ENCODE measurements around the gene MDFIC.
A peak's percentile ranks its signal among the peaks of the same experiment; 100 is the strongest.
"Not testable (repeated sequence)": the region's sequence is repeated elsewhere in the genome, so short reads cannot be mapped to it uniquely, and the experiment has no call there.

MDFIC gene, protein sequence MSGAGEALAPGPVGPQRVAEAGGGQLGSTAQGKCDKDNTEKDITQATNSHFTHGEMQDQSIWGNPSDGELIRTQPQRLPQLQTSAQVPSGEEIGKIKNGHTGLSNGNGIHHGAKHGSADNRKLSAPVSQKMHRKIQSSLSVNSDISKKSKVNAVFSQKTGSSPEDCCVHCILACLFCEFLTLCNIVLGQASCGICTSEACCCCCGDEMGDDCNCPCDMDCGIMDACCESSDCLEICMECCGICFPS

DNA sequence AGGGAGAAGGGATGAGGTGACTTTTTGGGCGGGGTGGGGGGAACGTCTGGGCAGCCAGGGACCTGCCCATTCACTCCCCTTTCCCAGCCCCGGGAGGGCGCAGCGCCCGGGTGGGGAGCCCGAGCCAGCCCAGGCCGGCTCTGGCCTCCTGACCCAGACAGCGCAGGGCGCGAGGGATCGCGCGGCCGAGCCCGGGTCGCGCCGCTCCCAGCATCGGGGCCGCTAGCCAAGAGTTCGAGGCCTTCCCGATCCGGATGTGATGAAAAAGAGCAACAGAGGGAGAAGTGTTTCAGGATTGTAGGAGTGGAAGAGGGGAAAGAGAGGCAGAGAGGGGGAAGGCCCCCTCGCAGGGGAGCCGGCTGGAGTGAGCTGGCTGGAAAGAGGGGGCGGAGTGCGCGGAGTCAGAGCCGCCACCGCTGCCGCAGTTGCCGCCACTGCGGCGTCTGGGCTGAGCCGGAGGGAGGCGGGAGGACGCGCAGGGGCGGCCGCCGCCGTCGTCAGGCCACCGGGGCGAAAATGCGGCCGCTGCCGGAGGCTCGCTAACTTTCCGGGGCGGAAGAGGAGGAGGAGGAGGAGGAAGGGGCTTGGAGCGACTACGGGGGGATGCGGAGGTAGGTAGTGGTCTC, at the start of gene MDFIC:
Gene MDFIC, plus strand, starts transcription at position 69 of the 626 bp plus-strand sequence. CDS start 940 bp downstream, outside the sequence.
- TF ChIP-seq POLR2A (IDR thresholded peaks at IDR 0.05; ENCODE audit: low read length) (no peak), GATA1 (IDR thresholded peaks at IDR 0.05; ENCODE audit: low read depth, low read length) (no peak)
- no peak for DNase-seq

DNA sequence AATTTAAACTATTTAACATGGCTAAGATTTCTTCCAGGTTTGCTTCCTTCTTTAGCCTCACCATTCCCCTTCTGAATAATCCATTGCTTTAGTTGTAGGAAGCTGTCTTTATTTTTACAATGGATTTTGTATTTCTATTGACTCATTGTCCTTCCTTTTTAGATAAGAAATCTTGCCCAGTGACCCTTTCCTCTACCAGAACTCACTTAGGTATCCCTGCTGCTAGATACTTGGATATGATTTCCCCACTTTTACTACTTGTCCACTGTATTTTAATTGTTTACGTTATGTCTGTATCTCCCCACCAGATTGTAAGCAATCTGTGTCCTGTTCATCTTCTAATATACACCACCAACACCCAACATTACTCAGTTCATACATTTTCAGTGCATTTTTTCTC, 47.7 kb upstream of the MDFIC start:
- TF ChIP-seq GATA1 (IDR thresholded peaks at IDR 0.05; ENCODE audit: low read depth, low read length) = no peak
- TF ChIP-seq POLR2A (IDR thresholded peaks at IDR 0.05; ENCODE audit: low read length) = no peak

DNA sequence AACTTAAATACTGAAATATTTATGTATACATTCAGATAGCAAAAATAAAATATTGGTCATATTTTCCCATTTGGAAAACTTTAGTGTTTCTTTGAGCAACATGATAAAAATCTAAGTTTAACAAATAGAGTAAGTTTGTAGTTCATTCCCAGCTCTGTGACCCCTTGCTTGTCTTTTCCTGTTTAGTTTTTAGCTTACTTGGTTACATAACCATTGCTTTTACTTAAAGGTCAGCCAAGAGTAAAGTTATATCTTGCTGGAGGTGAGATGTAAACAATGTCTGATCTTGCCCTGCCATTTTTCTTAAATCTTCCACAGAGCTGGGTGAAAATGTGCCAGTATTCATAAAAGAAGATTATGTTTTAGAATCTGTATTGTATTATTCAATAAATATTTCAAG, 46.7 kb upstream of the MDFIC start:
- TF ChIP-seq POLR2A (IDR thresholded peaks at IDR 0.05; ENCODE audit: low read length) = no peak
- no peak for TF ChIP-seq GATA1 (IDR thresholded peaks at IDR 0.05; ENCODE audit: low read depth, low read length)
- DNase-seq = no peak

More for the DNA sequence above, 47.7 kb upstream of the MDFIC start:
- DNase-seq = no peak

DNA sequence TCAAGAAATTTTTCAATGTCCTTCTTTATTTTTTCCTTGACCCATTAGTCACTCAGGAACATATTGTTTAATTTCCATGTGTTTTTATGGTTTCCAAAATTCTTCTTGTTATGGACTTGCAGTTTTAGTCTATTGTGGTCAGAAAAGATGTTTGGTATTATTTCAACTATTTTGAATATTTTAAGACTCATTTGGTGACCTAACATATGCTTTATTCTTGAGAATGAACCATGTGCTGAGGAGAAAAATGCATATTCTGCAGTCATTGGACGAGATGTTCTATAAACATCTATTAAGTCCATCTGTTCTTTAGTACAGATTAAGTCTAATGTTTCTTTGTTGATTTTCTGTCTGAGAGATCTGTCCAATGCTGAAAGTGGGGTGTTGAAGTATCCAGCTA, 42.3 kb upstream of the MDFIC start:
- DNase-seq = no peak
- TF ChIP-seq GATA1 (IDR thresholded peaks at IDR 0.05; ENCODE audit: low read depth, low read length) = no peak
- no peak for TF ChIP-seq POLR2A (IDR thresholded peaks at IDR 0.05; ENCODE audit: low read length)

DNA sequence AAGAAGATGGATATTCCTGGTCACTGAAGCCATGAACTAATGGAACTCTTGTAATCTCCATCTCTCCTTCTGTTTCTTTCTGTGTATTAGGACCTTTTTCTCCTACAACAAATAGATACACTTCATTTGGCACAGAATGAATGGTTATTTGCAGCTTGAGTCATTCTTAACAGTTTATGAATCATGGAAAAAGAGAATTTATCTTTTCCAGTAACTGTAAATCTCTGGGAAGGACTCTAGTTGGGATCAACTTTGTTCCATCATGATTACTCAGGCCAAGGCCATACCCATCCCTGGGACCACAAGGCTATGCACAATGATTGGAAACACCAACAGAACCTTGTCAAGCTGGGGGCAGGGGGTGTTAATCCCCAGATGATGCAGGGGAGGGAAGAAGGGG, 36.1 kb upstream of the MDFIC start:
- TF ChIP-seq POLR2A (IDR thresholded peaks at IDR 0.05; ENCODE audit: low read length) (no peak), GATA1 (IDR thresholded peaks at IDR 0.05; ENCODE audit: low read depth, low read length) (no peak)

DNA sequence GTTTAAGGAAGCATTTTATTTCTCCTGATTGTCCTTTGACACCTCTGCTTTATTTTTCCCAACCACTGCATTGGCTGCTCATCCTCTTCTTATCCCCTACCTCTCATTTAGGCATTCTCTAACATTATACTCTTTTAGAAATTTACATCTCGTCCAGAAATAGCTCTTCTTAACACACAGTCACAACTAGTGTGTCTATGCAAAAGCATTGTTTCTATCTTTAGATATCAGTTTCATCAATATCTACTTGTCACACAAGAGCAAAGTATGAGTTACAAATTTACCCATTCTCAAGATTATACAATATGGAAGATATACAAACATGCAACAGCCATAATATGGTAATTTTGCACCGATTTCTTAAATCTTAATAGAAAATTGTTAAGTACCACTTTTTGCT, 35.7 kb upstream of the MDFIC start:
- TF ChIP-seq GATA1 (IDR thresholded peaks at IDR 0.05; ENCODE audit: low read depth, low read length) = no peak
- no peak for TF ChIP-seq POLR2A (IDR thresholded peaks at IDR 0.05; ENCODE audit: low read length)

More for the DNA sequence above, 36.1 kb upstream of the MDFIC start:
- DNase-seq = no peak

DNA sequence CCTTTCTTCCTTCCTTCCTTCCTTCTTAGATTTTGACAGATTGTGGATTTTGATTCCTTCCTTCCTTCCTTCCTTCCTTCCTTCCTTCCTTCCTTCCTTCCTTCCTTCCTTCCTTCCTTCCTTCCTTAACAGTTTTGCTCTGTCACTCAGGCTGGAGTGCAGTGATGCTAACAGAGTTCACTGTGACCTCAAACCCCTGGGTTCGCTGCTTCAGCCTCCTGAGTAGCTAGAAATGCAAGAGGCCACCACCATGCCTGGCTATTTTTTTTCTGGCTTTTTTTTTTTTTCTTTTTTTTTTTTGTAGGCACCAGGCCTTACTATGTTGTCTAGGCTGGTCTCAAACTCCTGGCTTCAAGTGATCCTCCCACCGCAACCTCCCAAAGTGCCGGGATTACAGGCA, 32.8 kb upstream of the MDFIC start:
- DNase-seq = not testable (repeated sequence)

More for the DNA sequence above, 35.7 kb upstream of the MDFIC start:
- no peak for DNase-seq

DNA sequence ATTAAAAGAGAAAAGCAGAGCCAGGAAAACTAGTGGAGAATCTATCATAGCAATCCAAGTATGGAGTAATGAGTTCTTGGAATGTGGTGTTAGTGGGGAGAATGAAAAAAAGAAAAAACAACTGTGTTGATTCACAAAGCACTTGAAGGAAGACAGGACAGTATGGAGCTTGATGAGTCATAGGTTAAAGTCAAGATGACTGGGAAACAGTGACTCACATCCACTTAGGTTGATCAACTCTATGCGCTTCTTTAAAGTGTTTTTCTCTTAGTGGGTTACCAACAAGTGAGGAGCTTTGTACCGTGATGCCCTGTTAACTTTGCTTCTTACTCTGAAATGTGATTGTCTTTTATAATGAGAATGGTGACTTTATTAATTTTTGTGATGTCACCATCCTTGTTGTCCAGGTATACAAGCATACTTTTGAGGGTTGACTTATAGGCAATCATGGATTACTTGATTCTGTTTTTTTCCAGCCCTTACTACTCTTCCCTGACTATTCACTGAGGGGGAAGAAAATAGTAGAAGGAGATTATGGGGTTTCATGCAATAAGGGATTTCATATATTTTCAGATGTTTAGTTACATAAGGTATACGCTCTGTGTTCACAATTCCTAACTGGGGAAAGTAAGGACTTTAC, 32.1 kb upstream of the MDFIC start:
- TF ChIP-seq GATA1 (IDR thresholded peaks at IDR 0.05; ENCODE audit: low read depth, low read length) (no peak), POLR2A (IDR thresholded peaks at IDR 0.05; ENCODE audit: low read length) (no peak)
- DNase-seq = peak in 1 of 2 experiments; percentile 26

DNA sequence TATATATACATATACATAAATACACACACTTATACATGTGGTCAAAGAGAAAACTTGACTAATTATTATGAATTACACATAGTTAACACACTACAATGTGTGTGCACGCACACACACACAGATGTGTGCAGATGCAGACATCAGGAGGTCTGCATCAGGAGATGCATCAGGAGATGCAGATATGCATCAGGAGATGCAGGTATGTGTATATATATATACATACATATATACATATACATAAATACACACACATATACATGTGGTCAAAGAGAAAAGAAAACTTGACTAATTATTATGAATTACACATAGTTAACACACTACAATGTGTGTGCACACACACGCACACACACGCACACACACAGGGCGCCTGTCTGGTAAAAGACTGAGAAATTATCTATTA, 31.3 kb upstream of the MDFIC start:
- no peak for TF ChIP-seq GATA1 (IDR thresholded peaks at IDR 0.05; ENCODE audit: low read depth, low read length)
- no peak for TF ChIP-seq POLR2A (IDR thresholded peaks at IDR 0.05; ENCODE audit: low read length)
- DNase-seq = no peak

DNA sequence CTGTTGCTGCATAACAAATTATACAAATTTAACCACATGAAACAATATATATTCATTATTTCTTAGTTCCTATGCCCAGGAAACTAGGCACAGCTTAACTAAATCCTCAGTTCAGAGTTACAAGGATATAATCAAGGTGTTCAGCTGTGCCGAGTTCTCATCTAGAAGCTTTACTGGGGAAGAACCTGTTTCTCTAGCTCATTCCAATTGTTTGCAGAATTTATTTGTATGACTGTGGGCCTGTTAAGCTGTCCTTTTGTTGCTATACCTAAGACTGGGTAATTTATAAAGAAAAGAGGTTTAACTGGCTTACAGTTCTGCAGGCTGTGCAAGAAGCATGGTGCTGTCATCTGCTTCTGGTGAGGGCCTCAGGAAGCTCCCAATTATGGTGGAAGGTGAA, 21.8 kb upstream of the MDFIC start:
- no peak for DNase-seq
- TF ChIP-seq POLR2A (IDR thresholded peaks at IDR 0.05; ENCODE audit: low read length) (no peak), GATA1 (IDR thresholded peaks at IDR 0.05; ENCODE audit: low read depth, low read length) (no peak)

DNA sequence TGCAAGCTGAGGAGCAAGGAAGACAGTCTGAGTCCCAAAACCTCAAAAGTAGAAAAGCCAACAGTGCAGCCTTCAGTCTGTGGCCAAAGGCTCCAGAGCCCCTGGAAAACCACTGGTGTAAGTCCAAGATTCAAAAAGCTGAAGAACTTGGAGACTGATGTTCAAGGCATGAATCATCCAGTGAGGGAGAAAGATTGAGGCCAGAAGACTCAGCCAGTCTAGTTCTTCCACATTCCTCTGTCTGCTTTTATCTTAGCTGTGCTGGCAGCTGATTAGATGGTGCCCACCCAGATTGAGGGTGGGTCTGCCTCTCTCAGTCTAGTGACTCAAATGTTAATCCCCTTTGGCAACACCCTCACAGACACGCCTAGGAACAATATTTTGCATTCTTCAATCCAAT, 20.1 kb upstream of the MDFIC start:
- TF ChIP-seq GATA1 (IDR thresholded peaks at IDR 0.05; ENCODE audit: low read depth, low read length) (no peak), POLR2A (IDR thresholded peaks at IDR 0.05; ENCODE audit: low read length) (no peak)
- no peak for DNase-seq

DNA sequence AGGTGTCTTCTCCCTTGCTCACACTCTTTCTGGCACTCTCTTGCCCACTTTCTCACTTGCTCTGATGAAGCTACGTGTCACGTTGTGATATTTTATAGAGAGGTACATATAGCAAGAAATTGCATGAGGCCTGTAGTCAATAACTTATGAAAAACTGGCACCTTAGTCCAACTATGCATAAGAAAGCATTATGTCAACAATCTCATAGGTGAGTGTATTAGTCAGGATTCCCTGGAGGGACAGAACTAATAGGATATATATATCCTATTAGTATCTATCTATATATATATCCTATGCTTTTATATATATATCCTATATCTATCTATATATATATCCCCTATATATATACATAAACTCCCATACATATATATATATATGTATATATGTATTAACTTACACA, 18.8 kb upstream of the MDFIC start:
- no peak for DNase-seq
- TF ChIP-seq POLR2A (IDR thresholded peaks at IDR 0.05; ENCODE audit: low read length) = no peak
- TF ChIP-seq GATA1 (IDR thresholded peaks at IDR 0.05; ENCODE audit: low read depth, low read length) = no peak

DNA sequence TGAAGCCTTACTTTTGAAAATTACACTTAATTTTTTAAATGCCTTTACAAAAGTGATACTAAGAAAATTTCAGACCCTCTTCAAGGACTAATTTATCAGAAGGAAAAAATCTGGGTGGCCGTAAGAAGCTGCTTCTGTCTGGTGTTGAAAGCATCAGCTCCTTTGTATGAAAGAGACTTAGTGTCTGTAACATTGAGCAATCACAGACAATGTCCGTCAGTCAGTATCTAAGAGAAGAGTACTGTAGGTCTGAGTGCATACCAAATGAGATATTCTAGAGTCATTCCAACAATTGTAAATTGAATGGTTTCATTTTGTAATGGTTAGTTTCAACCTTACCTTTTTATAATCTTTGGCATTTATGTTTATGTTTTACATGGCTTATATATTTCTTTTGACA, 11.1 kb upstream of the MDFIC start:
- DNase-seq = no peak
- TF ChIP-seq POLR2A (IDR thresholded peaks at IDR 0.05; ENCODE audit: low read length) (no peak), GATA1 (IDR thresholded peaks at IDR 0.05; ENCODE audit: low read depth, low read length) (no peak)

DNA sequence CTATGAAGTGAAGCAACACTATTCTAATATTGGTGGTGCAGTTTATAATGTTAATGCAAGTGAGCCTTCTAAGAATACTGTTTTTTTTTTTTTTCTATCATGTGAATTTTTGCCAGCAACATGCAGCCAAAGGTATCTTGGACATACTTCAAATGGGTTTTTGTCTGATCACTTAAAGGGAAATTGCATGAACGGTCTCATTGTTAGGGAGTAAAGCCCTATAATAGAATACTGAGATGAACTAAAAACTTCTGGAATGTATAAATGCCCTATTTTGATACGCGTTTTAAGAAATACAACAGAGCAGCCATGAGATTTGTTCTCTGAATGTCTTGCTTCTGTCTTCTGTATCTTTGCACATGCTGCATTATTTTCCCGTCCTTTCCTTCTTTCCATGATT, 10.5 kb upstream of the MDFIC start:
- no peak for TF ChIP-seq POLR2A (IDR thresholded peaks at IDR 0.05; ENCODE audit: low read length)
- no peak for TF ChIP-seq GATA1 (IDR thresholded peaks at IDR 0.05; ENCODE audit: low read depth, low read length)
- no peak for DNase-seq
